HUDEP-2 (cell line): ENCODE data around the gene USP17L26.
A peak's percentile ranks its signal among the peaks of the same experiment; 100 is the strongest.
"Not testable (repeated sequence)": the region's sequence is repeated elsewhere in the genome, so short reads cannot be mapped to it uniquely, and the experiment has no call there.

Experiments
- DNase-seq, 76 experiments: peaks; one replicate each; lab custom pipeline; 2025; ENCODE audit not compliant: unreplicated experiment in 76 of 76; lab: John Stamatoyannopoulos, UW

The USP17L26 gene, protein sequence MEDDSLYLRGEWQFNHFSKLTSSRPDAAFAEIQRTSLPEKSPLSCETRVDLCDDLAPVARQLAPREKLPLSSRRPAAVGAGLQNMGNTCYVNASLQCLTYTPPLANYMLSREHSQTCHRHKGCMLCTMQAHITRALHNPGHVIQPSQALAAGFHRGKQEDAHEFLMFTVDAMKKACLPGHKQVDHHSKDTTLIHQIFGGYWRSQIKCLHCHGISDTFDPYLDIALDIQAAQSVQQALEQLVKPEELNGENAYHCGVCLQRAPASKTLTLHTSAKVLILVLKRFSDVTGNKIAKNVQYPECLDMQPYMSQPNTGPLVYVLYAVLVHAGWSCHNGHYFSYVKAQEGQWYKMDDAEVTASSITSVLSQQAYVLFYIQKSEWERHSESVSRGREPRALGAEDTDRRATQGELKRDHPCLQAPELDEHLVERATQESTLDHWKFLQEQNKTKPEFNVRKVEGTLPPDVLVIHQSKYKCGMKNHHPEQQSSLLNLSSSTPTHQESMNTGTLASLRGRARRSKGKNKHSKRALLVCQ

DNA sequence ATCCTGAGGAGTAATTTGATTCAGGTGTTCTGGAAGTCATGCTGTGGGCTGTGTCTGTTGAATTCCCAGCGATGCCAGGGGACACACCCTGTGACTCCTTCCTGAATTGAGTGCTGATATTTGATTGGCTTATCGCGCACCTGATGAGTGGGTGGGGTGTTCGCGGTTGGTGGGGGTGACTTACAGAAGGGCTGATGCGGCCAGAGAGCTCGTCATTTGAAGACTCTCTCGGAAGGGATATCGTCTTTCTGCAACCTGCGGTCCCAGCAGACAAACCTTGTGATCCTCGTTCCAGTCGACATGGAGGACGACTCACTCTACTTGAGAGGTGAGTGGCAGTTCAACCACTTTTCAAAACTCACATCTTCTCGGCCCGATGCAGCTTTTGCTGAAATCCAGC, at the start of gene USP17L26:
USP17L26 (plus strand) TSS at position 301 of the 400 bp plus-strand sequence; CDS start at position 301, 0 bp downstream.
- DNase-seq, result not testable (repeated sequence)

DNA sequence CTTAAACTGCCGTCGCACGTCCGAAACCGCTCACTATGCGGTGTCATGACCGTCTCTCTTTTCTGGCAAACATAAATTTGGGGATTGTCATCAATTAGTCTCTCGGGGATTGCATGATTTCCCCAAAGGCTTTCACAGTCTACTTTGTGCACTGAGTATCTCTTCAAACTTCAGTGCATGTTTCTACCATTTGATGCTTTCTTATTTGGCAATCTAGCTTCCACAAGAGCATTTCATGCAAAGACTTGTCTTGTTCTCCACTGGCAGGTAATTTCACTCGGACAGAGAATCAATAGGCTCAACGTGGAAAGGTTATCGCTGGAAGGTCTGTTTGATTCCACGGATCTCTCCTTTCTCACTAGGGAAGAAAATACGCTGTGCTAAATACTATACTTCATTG, 10.3 kb upstream of the USP17L26 start:
- DNase-seq, result not testable (repeated sequence)

DNA sequence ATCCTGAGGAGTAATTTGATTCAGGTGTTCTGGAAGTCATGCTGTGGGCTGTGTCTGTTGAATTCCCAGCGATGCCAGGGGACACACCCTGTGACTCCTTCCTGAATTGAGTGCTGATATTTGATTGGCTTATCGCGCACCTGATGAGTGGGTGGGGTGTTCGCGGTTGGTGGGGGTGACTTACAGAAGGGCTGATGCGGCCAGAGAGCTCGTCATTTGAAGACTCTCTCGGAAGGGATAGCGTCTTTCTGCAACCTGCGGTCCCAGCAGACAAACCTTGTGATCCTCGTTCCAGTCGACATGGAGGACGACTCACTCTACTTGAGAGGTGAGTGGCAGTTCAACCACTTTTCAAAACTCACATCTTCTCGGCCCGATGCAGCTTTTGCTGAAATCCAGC, 9.6 kb upstream of the USP17L26 start, which contains the start of gene USP17L24:
USP17L24 (plus strand) TSS at position 301 of the 400 bp plus-strand sequence; CDS start at position 301, 0 bp downstream.
- DNase-seq, result not testable (repeated sequence)

DNA sequence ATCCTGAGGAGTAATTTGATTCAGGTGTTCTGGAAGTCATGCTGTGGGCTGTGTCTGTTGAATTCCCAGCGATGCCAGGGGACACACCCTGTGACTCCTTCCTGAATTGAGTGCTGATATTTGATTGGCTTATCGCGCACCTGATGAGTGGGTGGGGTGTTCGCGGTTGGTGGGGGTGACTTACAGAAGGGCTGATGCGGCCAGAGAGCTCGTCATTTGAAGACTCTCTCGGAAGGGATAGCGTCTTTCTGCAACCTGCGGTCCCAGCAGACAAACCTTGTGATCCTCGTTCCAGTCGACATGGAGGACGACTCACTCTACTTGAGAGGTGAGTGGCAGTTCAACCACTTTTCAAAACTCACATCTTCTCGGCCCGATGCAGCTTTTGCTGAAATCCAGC, 4.8 kb upstream of the USP17L26 start, which contains the start of gene USP17L25:
USP17L25 (plus strand) TSS at position 301 of the 400 bp plus-strand sequence; CDS start at position 301, 0 bp downstream.
- DNase-seq, result not testable (repeated sequence)

DNA sequence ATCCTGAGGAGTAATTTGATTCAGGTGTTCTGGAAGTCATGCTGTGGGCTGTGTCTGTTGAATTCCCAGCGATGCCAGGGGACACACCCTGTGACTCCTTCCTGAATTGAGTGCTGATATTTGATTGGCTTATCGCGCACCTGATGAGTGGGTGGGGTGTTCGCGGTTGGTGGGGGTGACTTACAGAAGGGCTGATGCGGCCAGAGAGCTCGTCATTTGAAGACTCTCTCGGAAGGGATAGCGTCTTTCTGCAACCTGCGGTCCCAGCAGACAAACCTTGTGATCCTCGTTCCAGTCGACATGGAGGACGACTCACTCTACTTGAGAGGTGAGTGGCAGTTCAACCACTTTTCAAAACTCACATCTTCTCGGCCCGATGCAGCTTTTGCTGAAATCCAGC, 4.6 kb downstream of the USP17L26 start, which contains the start of gene USP17L5:
USP17L5 (plus strand) TSS at position 301 of the 400 bp plus-strand sequence; CDS start at position 301, 0 bp downstream.
- DNase-seq, result not testable (repeated sequence)

DNA sequence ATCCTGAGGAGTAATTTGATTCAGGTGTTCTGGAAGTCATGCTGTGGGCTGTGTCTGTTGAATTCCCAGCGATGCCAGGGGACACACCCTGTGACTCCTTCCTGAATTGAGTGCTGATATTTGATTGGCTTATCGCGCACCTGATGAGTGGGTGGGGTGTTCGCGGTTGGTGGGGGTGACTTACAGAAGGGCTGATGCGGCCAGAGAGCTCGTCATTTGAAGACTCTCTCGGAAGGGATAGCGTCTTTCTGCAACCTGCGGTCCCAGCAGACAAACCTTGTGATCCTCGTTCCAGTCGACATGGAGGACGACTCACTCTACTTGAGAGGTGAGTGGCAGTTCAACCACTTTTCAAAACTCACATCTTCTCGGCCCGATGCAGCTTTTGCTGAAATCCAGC, 9.4 kb downstream of the USP17L26 start, which contains the start of gene USP17L27:
USP17L27 (plus strand) TSS at position 301 of the 400 bp plus-strand sequence; CDS start at position 301, 0 bp downstream.
- DNase-seq, result not testable (repeated sequence)

DNA sequence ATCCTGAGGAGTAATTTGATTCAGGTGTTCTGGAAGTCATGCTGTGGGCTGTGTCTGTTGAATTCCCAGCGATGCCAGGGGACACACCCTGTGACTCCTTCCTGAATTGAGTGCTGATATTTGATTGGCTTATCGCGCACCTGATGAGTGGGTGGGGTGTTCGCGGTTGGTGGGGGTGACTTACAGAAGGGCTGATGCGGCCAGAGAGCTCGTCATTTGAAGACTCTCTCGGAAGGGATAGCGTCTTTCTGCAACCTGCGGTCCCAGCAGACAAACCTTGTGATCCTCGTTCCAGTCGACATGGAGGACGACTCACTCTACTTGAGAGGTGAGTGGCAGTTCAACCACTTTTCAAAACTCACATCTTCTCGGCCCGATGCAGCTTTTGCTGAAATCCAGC, 14.1 kb downstream of the USP17L26 start, which contains the start of gene USP17L28:
USP17L28 (plus strand) TSS at position 301 of the 400 bp plus-strand sequence; CDS start at position 301, 0 bp downstream.
- not testable (repeated sequence) for DNase-seq

DNA sequence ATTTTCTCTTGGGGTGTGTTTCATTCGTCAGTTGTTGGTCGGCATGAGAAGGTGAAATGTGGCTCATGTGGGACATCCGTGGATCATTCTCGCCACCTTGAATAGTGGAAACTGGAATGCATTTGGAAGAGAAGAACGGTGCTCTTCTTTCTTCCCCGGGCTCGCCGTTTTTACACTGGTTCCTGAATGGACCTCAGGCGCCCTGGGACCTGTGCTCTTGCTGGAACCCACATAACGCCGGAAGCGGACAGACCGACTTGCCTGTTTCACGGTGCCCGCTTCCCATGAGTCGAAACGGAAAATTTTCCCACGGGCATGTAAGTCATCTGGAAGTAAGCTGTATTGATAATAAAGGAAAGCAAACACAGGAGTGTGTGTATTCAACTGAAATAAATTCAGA, 16.4 kb downstream of the USP17L26 start:
- DNase-seq, result not testable (repeated sequence)

DNA sequence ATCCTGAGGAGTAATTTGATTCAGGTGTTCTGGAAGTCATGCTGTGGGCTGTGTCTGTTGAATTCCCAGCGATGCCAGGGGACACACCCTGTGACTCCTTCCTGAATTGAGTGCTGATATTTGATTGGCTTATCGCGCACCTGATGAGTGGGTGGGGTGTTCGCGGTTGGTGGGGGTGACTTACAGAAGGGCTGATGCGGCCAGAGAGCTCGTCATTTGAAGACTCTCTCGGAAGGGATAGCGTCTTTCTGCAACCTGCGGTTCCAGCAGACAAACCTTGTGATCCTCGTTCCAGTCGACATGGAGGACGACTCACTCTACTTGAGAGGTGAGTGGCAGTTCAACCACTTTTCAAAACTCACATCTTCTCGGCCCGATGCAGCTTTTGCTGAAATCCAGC, 18.9 kb downstream of the USP17L26 start, which contains the start of gene USP17L29:
USP17L29 (plus strand) TSS at position 301 of the 400 bp plus-strand sequence; CDS start at position 301, 0 bp downstream.
- not testable (repeated sequence) for DNase-seq

DNA sequence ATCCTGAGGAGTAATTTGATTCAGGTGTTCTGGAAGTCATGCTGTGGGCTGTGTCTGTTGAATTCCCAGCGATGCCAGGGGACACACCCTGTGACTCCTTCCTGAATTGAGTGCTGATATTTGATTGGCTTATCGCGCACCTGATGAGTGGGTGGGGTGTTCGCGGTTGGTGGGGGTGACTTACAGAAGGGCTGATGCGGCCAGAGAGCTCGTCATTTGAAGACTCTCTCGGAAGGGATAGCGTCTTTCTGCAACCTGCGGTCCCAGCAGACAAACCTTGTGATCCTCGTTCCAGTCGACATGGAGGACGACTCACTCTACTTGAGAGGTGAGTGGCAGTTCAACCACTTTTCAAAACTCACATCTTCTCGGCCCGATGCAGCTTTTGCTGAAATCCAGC, 28.4 kb downstream of the USP17L26 start, which contains the start of gene USP17L30:
USP17L30 (plus strand) TSS at position 301 of the 400 bp plus-strand sequence; CDS start at position 301, 0 bp downstream.
- not testable (repeated sequence) for DNase-seq

DNA sequence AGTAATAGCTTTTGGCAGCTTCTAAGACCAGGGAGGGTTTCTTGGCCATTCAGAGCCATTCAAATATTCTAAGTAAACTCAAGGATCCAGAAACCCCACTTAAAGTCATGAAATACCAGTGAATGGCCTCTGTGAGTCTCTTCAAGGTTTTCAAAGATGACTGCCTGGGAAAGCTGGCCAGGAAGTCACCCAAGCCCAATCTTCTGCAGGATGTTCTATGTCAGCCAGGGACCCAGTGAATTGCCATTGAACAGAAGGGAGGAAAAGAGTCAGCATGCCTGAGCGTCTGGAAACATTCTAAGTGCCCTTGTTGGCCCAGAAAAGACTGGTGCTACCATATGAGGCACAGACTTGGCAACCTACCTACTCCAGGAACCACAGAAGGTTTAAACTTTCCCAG, 45.4 kb downstream of the USP17L26 start:
- DNase-seq, result not testable (repeated sequence)

DNA sequence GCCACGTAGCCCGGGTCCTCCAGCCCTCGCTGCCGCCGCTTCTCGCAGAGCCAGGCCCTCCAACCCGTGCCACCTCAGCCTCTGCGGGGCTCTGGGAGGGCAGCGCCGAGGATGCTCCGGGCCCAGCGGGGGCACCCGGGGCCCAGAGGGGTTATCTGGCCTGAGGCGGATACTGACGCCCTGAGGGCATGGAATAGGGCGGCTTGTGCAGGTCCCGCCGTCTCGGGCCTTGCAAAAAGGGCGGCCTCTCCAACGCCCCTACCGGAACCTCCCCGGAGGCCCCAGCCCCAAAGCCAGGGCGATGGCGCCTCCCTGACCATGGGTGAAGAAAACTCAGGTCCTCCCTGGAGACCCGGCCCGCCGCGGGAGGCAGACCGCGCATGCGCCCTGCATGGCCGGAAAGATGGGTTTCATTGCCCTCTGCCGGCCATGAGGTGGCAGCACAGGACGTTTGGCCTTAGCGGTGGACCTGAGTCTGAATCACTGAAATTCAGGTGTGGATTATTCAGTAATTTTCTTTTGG, 46.6 kb downstream of the USP17L26 start:
- peak in 14 of 76 experiments; percentile 1 to 37 (median 16) for DNase-seq

DNA sequence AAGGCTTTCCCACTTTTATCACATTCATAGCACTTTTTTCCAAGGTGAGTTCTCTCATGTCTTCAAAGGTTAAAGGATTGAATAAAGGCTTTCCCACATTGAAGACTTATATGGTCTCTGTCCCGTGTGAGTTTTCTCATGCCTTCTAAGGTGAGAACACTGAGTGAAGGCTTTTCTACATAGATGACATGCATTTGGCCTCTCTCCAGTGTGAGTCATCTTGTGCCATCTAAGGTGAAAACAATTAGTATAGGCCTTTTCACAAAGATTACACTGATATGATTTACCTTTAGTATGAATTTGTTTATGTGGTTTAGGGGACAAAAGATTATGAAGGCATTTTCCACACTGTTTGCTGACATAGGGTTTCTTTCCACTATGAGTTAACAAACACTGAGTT, 49.7 kb downstream of the USP17L26 start:
- DNase-seq, result no peak
